B cell (primary cell): Measurements from ENCODE around the gene SVIP. TPM values are rescaled to one million over a fixed set of nuclear protein-coding genes. Genes with fewer than 3 reads are reported as not detected.

ENCODE experiments used
- ATAC-seq: fragments of 200-7000 bp; cut with Tn5 transposase; one replicate; pipeline ENCODE4 v1.10.0; 2021; ENCODE audit warnings: low read depth, mild to moderate bottlenecking, moderate number of reproducible peaks, moderate library complexity
- CTCF ChIA-PET: fragments of 350-600 bp; sonication (Branson Sonifier 250); formaldehyde crosslinking; loops from one replicate; lab custom pipeline; 2021; ENCODE audit warnings: antibody characterized with exemption, inconsistent platforms; lab: Charles Lee
- POLR2A ChIA-PET: fragments of 350-600 bp; sonication (Branson Sonifier 250); formaldehyde crosslinking; loops from one replicate; lab custom pipeline; 2021; ENCODE audit warnings: antibody characterized with exemption; lab: Charles Lee
- DNase-seq: peaks from one replicate; pipeline ENCODE4 v3.0.0; 2013
- H2AFZ ChIP-seq: 2 replicates; pipeline ENCODE4 v1.6.1; 2012; ENCODE audit warnings: mild to moderate bottlenecking, low read depth, low read length; ENCODE audit not compliant: insufficient read depth, poor library complexity, severe bottlenecking
- H3K27ac ChIP-seq, 2 donors: 1 replicate in 1 of 2; 2 replicates in 1 of 2; pipeline ENCODE4 v1.5.1; 2012 to 2013; ENCODE audit warnings: low read length in 2 of 2, mild to moderate bottlenecking in 2 of 2, moderate library complexity in 1 of 2
- H3K27me3 ChIP-seq, 4 experiments: fragments of 200-600 bp in 1 of 4; sonication (generic) in 1 of 4; replicated peaks in 1 of 4; 1 replicate in 2 of 4; 2 replicates in 2 of 4; pipeline versions ENCODE4 v1.6.1 to v1.7.0; 2013 to 2016; ENCODE audit warnings: low read length in 3 of 4, mild to moderate bottlenecking in 2 of 4, mixed read lengths in 1 of 4, moderate library complexity in 1 of 4; ENCODE audit not compliant: insufficient read depth in 4 of 4, control insufficient read depth in 3 of 4; ENCODE audit errors: control extremely low read depth in 1 of 4
- H3K36me3 ChIP-seq, 2 experiments: replicated peaks in 1 of 2; 1 replicate in 1 of 2; 2 replicates in 1 of 2; pipeline versions ENCODE4 v1.6.1 to v1.7.1; 2013; ENCODE audit warnings: low read length in 1 of 2; ENCODE audit not compliant: insufficient read depth in 2 of 2, control insufficient read depth in 1 of 2; ENCODE audit errors: control extremely low read depth in 1 of 2, extremely low read depth in 1 of 2
- H3K4me1 ChIP-seq, 2 donors: fragments of 200-600 bp in 1 of 2; sonication (generic) in 1 of 2; 1 replicate in 1 of 2; 2 replicates in 1 of 2; pipeline versions ENCODE4 v1.5.1 to v1.6.1; 2013 to 2017; ENCODE audit warnings: low read length in 2 of 2; ENCODE audit not compliant: control insufficient read depth in 2 of 2, insufficient read depth in 2 of 2
- H3K4me2 ChIP-seq: replicated peaks from 2 replicates; pipeline ENCODE3; 2012; ENCODE audit warnings: mild to moderate bottlenecking, low read depth, low read length; ENCODE audit not compliant: poor library complexity, severe bottlenecking
- H3K4me3 ChIP-seq, 5 experiments: fragments of 200-600 bp in 1 of 5; sonication (generic) in 1 of 5; 1 replicate in 3 of 5; 2 replicates in 2 of 5; pipeline versions ENCODE4 v1.5.1 to v1.7.0; 2011 to 2016; ENCODE audit warnings: low read length in 4 of 5, mild to moderate bottlenecking in 4 of 5, low read depth in 2 of 5, control low read depth in 1 of 5, moderate library complexity in 1 of 5; ENCODE audit not compliant: insufficient read depth in 1 of 5; ENCODE audit errors: control extremely low read depth in 1 of 5, extremely low read depth in 1 of 5
- H3K79me2 ChIP-seq: fragments of 200-600 bp; sonication (generic); one replicate; pipeline ENCODE4 v1.6.0; 2016; ENCODE audit warnings: low read length; ENCODE audit not compliant: control insufficient read depth, insufficient read depth
- H3K9ac ChIP-seq: fragments of 200-600 bp; sonication (generic); 2 replicates; pipeline ENCODE4 v1.6.1; 2017; ENCODE audit warnings: mild to moderate bottlenecking, low read length, moderate library complexity
- H3K9me3 ChIP-seq, 3 donors: one replicate each; pipeline versions ENCODE4 v1.6.1 to v1.7.1; 2013; ENCODE audit warnings: low read length in 2 of 3; ENCODE audit not compliant: control insufficient read depth in 2 of 3, insufficient read depth in 1 of 3; ENCODE audit errors: control extremely low read depth in 1 of 3
- H4K20me1 ChIP-seq: 2 replicates; pipeline ENCODE4 v1.6.0; 2012; ENCODE audit warnings: mild to moderate bottlenecking, low read length; ENCODE audit not compliant: insufficient read depth, control insufficient read depth, poor library complexity, severe bottlenecking
- H3K27ac Mint-ChIP-seq: one replicate; pipeline ENCODE4 v1.8.0; 2021; ENCODE audit warnings: mixed read lengths
- H3K27me3 Mint-ChIP-seq: one replicate; pipeline ENCODE4 v1.8.0; 2021; ENCODE audit warnings: mixed read lengths
- H3K4me1 Mint-ChIP-seq: one replicate; pipeline ENCODE4 v1.8.0; 2021; ENCODE audit warnings: mixed read lengths
- H3K4me3 Mint-ChIP-seq: one replicate; pipeline ENCODE4 v1.8.0; 2021; ENCODE audit warnings: mixed read lengths
- H3K9me3 Mint-ChIP-seq: one replicate; pipeline ENCODE4 v1.8.0; 2022; ENCODE audit warnings: mixed read lengths; ENCODE audit not compliant: insufficient read depth
- CTCF ChIP-seq: fragments of 200-600 bp; IDR thresholded peaks from one replicate; pipeline ENCODE4 v1.8.0; 2022; ENCODE audit warnings: antibody characterized with exemption, mild to moderate bottlenecking
- EZH2 ChIP-seq: IDR thresholded peaks from 2 replicates; pipeline ENCODE4 v1.6.1; 2012; ENCODE audit warnings: borderline replicate concordance, low read depth, mild to moderate bottlenecking, moderate library complexity, low read length; ENCODE audit not compliant: insufficient read depth, poor library complexity, severe bottlenecking
- WGBS: methylation state at CpG from one replicate; pipeline ENCODE4 v1.1.5; 2013; ENCODE audit warnings: missing lambda C conversion rate; ENCODE audit not compliant: insufficient coverage; 5-methylcytosine and 5-hydroxymethylcytosine counted together
- intact Hi-C: fragments of 100-400 bp; cut with micrococcal nuclease; formaldehyde crosslinking; loops from one replicate; pipeline ENCODE4 v1.10.0; 2022
- polyA plus RNA-seq: library from polyadenylated mRNA; depleted of rRNA; stranded (reverse); fragments of >200 nt; gene quantifications from 2 replicates; pipeline ENCODE4 v1.2.3, GENCODE V29; 2012
- total RNA-seq, 2 donors: library from RNA; stranded (reverse); fragments of 120-200 nt in 1 of 2; gene quantifications; 1 replicate in 1 of 2; 2 replicates in 1 of 2; pipeline versions ENCODE4 v1.2.3 to v1.2.4, GENCODE V29; 2013 to 2022

SVIP gene
- total and polyA plus RNA-seq, 2 donors (not counting 1 experiment from before 2014, with no cell fraction given), result 5.6 to 20.4 TPM

GRCh38 chr11:22807855-22808570 is 21.6 kb downstream of the SVIP start:
- intact Hi-C loops, result no loop called here
- TF ChIP-seq EZH2 (no peak), CTCF (no peak)
- WGBS, result no CpG with 5 or more reads among the region's 2 CpGs
- Histone ChIP-seq H3K27ac (no peak overlapping the region), H3K4me1 (peaks cover 6 to 19% of the 10 kb centered on the region in 2 donors), H3K9me3 (no peaks in the 10 kb centered on the region), H4K20me1 (no peaks in the 10 kb centered on the region), H2AFZ (no peak overlapping the region), H3K79me2 (no peaks in the 10 kb centered on the region), H3K4me2 (peak overlapping the region; percentile 1), H3K27me3 (peaks cover 0 to 3% (median 0%) of the 10 kb centered on the region in 4 experiments), H3K9ac (no peak overlapping the region), H3K36me3 (no peaks in the 10 kb centered on the region), H3K4me3 (no peak overlapping the region)
- ATAC-seq, result peak; percentile 36
- ChIA-PET POLR2A (no interaction called here), CTCF (interaction anchor here (1.7 kb wide), 1 partner anchor 22 kb away, joined by 4 read pairs; the partner anchor contains the start of gene SVIP)
- DNase-seq, result peak; percentile 14
- Mint-ChIP-seq H3K27ac (no peak overlapping the region), H3K27me3 (no peaks in the 10 kb centered on the region), H3K4me3 (no peak overlapping the region), H3K9me3 (peaks cover 6% of the 10 kb centered on the region), H3K4me1 (peaks cover 23% of the 10 kb centered on the region)

- Mint-ChIP-seq H3K27me3 (no peaks in the 10 kb centered on the region), H3K27ac (no peak overlapping the region), H3K9me3 (peaks cover 6% of the 10 kb centered on the region), H3K4me3 (no peak overlapping the region), H3K4me1 (peaks cover 23% of the 10 kb centered on the region)
- Histone ChIP-seq H3K27me3 (peaks cover 0 to 3% (median 0%) of the 10 kb centered on the region in 4 experiments), H3K4me3 (no peak overlapping the region), H3K36me3 (no peaks in the 10 kb centered on the region), H2AFZ (no peak overlapping the region), H3K4me1 (peaks cover 6 to 19% of the 10 kb centered on the region in 2 donors), H3K79me2 (no peaks in the 10 kb centered on the region), H3K4me2 (no peak overlapping the region), H3K27ac (no peak overlapping the region), H3K9ac (no peak overlapping the region), H3K9me3 (no peaks in the 10 kb centered on the region), H4K20me1 (no peaks in the 10 kb centered on the region)
- ATAC-seq (no peak), DNase-seq (no peak)
- POLR2A ChIA-PET, result no interaction called here
- no peak for TF ChIP-seq CTCF
- no peak for TF ChIP-seq EZH2
- no CpG with 5 or more reads among the region's 2 CpGs for WGBS
- CTCF ChIA-PET, result interaction anchor here (1.7 kb wide), 1 partner anchor 22 kb away, joined by 4 read pairs; the partner anchor contains the start of gene SVIP
- intact Hi-C loops, result no loop called here
These were observed 22.2 kb downstream of the SVIP start for GRCh38 chr11:22807391-22807790.
